ENCODE measurements around the gene ASAP2. TPM values are rescaled to one million over a fixed set of nuclear protein-coding genes. Genes with fewer than 3 reads are reported as not detected.

Gene ASAP2
- total RNA-seq, 6 donors from 2014 or later = 20.4 to 26.0 (median 23.4) TPM

GRCh38 chr2:9428965-9429577 lies 222.5 kb downstream of the ASAP2 start:
- Histone ChIP-seq H3K27me3 (no peaks in the 10 kb centered on the region), H3K36me3 (peaks cover 16 to 52% (median 29%) of the 10 kb centered on the region in 4 donors), H3K4me3 (no peak overlapping the region), H3K27ac (no peak overlapping the region), H3K9me3 (no peaks in the 10 kb centered on the region), H3K4me1 (peaks cover 7 to 12% (median 11%) of the 10 kb centered on the region in 4 donors)
- TF ChIP-seq CTCF (IDR thresholded peaks at IDR 0.05) (no peak), EP300 (IDR thresholded peaks at IDR 0.05) (no peak), POLR2AphosphoS5 (IDR thresholded peaks at IDR 0.05) (no peak), POLR2A (IDR thresholded peaks at IDR 0.05) (no peak)
- no peak for DNase-seq
- 82 to 95% methylated on average over 5 of the region's 5 CpGs for WGBS, 2 donors
- ATAC-seq (ENCODE audit: low FRiP score in 2 of 2) = no peak

- ATAC-seq (ENCODE audit: low FRiP score in 2 of 2) = no peak
- 77 to 79% methylated on average over 2 of the region's 2 CpGs for WGBS, 2 donors
Observed at GRCh38 chr2:9430316-9431293, 224.0 kb downstream of the ASAP2 start.

GRCh38 chr2:9434489-9434888 lies 227.9 kb downstream of the ASAP2 start:
- H3K4me3 ChIP-seq = no peak overlapping the region
- peaks cover 25 to 98% (median 55%) of the 10 kb centered on the region in 4 donors for H3K36me3 ChIP-seq
- no peak for DNase-seq
- 46 to 83% methylated on average over 2 of the region's 2 CpGs for WGBS, 2 donors
- TF ChIP-seq POLR2AphosphoS5 (IDR thresholded peaks at IDR 0.05) = no peak
- no peak for TF ChIP-seq CTCF (IDR thresholded peaks at IDR 0.05)
- TF ChIP-seq POLR2A (IDR thresholded peaks at IDR 0.05) = no peak
- no peak for TF ChIP-seq EP300 (IDR thresholded peaks at IDR 0.05)
- H3K9me3 ChIP-seq = no peaks in the 10 kb centered on the region
- H3K27me3 ChIP-seq = no peaks in the 10 kb centered on the region
- no peak for ATAC-seq (ENCODE audit: low FRiP score in 2 of 2)
- H3K4me1 ChIP-seq = no peaks in the 10 kb centered on the region
- H3K27ac ChIP-seq = no peak overlapping the region

More at GRCh38 chr2:9430316-9431293, 224.0 kb downstream of the ASAP2 start:
- Histone ChIP-seq H3K4me3 (no peak overlapping the region), H3K9me3 (no peaks in the 10 kb centered on the region), H3K4me1 (no peaks in the 10 kb centered on the region), H3K36me3 (peaks cover 16 to 67% (median 36%) of the 10 kb centered on the region in 4 donors), H3K27ac (no peak overlapping the region), H3K27me3 (no peaks in the 10 kb centered on the region)
- TF ChIP-seq EP300 (IDR thresholded peaks at IDR 0.05) (no peak), POLR2A (IDR thresholded peaks at IDR 0.05) (no peak), POLR2AphosphoS5 (IDR thresholded peaks at IDR 0.05) (no peak)
- DNase-seq = no peak

- Histone ChIP-seq H3K27ac (no peak overlapping the region), H3K36me3 (peaks cover 19 to 92% (median 65%) of the 10 kb centered on the region in 4 donors), H3K4me1 (no peaks in the 10 kb centered on the region), H3K4me3 (no peak overlapping the region), H3K9me3 (no peaks in the 10 kb centered on the region), H3K27me3 (no peaks in the 10 kb centered on the region)
- no peak for ATAC-seq (ENCODE audit: low FRiP score in 2 of 2)
- 96 to 100% methylated on average over 1 of the region's 1 CpG for WGBS, 2 donors
- DNase-seq = no peak
- TF ChIP-seq POLR2AphosphoS5 (IDR thresholded peaks at IDR 0.05) (no peak), POLR2A (IDR thresholded peaks at IDR 0.05) (no peak), EP300 (IDR thresholded peaks at IDR 0.05) (no peak), CTCF (IDR thresholded peaks at IDR 0.05) (no peak)
Observed at GRCh38 chr2:9439536-9439935, 232.9 kb downstream of the ASAP2 start.

GRCh38 chr2:9440058-9440727 lies 233.6 kb downstream of the ASAP2 start:
- Histone ChIP-seq H3K4me1 (no peaks in the 10 kb centered on the region), H3K9me3 (no peaks in the 10 kb centered on the region), H3K36me3 (peaks cover 19 to 92% (median 67%) of the 10 kb centered on the region in 4 donors), H3K4me3 (no peak overlapping the region), H3K27me3 (no peaks in the 10 kb centered on the region), H3K27ac (no peak overlapping the region)
- 95 to 100% methylated on average over 1 of the region's 1 CpG for WGBS, 2 donors
- TF ChIP-seq POLR2AphosphoS5 (IDR thresholded peaks at IDR 0.05) (no peak), POLR2A (IDR thresholded peaks at IDR 0.05) (no peak), EP300 (IDR thresholded peaks at IDR 0.05) (no peak), CTCF (IDR thresholded peaks at IDR 0.05) (no peak)
- no peak for ATAC-seq (ENCODE audit: low FRiP score in 2 of 2)
- DNase-seq = no peak
